ENCODE data around the gene BICRAL. TPM values are rescaled to one million over a fixed set of nuclear protein-coding genes. Genes with fewer than 3 reads are reported as not detected.

Gene BICRAL
- total RNA-seq, 2 donors from 2014 or later = 21.0 to 26.2 TPM

GRCh38 chr6:42787063-42787472 is 5.2 kb downstream of the BICRAL start:
- H3K4me3 ChIP-seq = no peak overlapping the region
- intact Hi-C loops (cut with DNase I) = loop anchor here (5.0 kb wide), 2 partner anchors 35 to 90 kb away; partner anchors contain the start of gene RPL7L1
- DNase-seq (ENCODE audit: low spot score) = no peak
- 72% methylated on average over 2 of the region's 2 CpGs for WGBS
- H3K36me3 ChIP-seq = no peaks in the 10 kb centered on the region
- no peaks in the 10 kb centered on the region for H3K4me1 ChIP-seq (replicated peaks)
- no peaks in the 10 kb centered on the region for H3K27me3 ChIP-seq (replicated peaks; ENCODE audit: insufficient read depth)
- no peak overlapping the region for H3K27ac ChIP-seq
- no peak for TF ChIP-seq POLR2A (IDR thresholded peaks at IDR 0.05)
- no peak for TF ChIP-seq POLR2AphosphoS5 (IDR thresholded peaks at IDR 0.05)
- no peak for TF ChIP-seq CTCF (IDR thresholded peaks at IDR 0.05)
- no peaks in the 10 kb centered on the region for H3K9me3 ChIP-seq

- WGBS = 61% methylated on average over 4 of the region's 4 CpGs
- Histone ChIP-seq H3K4me3 (no peak overlapping the region), H3K36me3 (no peaks in the 10 kb centered on the region), H3K27ac (peak overlapping the region in 1 of 2 donors; percentile 1), H3K9me3 (no peaks in the 10 kb centered on the region), H3K27me3 (replicated peaks; ENCODE audit: insufficient read depth) (no peaks in the 10 kb centered on the region), H3K4me1 (replicated peaks) (no peaks in the 10 kb centered on the region)
- no peak for DNase-seq (ENCODE audit: low spot score)
- no peak for TF ChIP-seq POLR2A (IDR thresholded peaks at IDR 0.05)
- TF ChIP-seq CTCF (IDR thresholded peaks at IDR 0.05) = no peak
- intact Hi-C loops (cut with DNase I) = loop anchor here (5.0 kb wide), 2 partner anchors 34 to 89 kb away; partner anchors contain the start of gene RPL7L1
These were observed 6.8 kb downstream of the BICRAL start for GRCh38 chr6:42788671-42789070.

GRCh38 chr6:42790549-42791181 is 8.8 kb downstream of the BICRAL start:
- Histone ChIP-seq H3K4me1 (replicated peaks) (no peaks in the 10 kb centered on the region), H3K9me3 (no peaks in the 10 kb centered on the region), H3K27me3 (replicated peaks; ENCODE audit: insufficient read depth) (no peaks in the 10 kb centered on the region), H3K36me3 (no peaks in the 10 kb centered on the region), H3K4me3 (no peak overlapping the region), H3K27ac (peak overlapping the region in 1 of 2 donors; percentile 15)
- intact Hi-C loops (cut with DNase I) = no loop called here
- no peak for DNase-seq (ENCODE audit: low spot score)
- 34% methylated on average over 5 of the region's 5 CpGs for WGBS
- TF ChIP-seq POLR2A (IDR thresholded peaks at IDR 0.05) (no peak), POLR2AphosphoS5 (IDR thresholded peaks at IDR 0.05) (no peak), CTCF (IDR thresholded peaks at IDR 0.05) (no peak)

GRCh38 chr6:42791706-42792320 is 10.0 kb downstream of the BICRAL start:
- H3K36me3 ChIP-seq = no peaks in the 10 kb centered on the region
- H3K27me3 ChIP-seq (replicated peaks; ENCODE audit: insufficient read depth) = no peaks in the 10 kb centered on the region
- no peak overlapping the region for H3K27ac ChIP-seq
- WGBS = 90% methylated on average over 3 of the region's 3 CpGs
- no peak overlapping the region for H3K4me3 ChIP-seq
- no peak for DNase-seq (ENCODE audit: low spot score)
- H3K9me3 ChIP-seq = no peaks in the 10 kb centered on the region
- intact Hi-C loops (cut with DNase I) = no loop called here
- no peaks in the 10 kb centered on the region for H3K4me1 ChIP-seq (replicated peaks)
- no peak for TF ChIP-seq POLR2A (IDR thresholded peaks at IDR 0.05)
- TF ChIP-seq POLR2AphosphoS5 (IDR thresholded peaks at IDR 0.05) = no peak

GRCh38 chr6:42795651-42796050 is 13.8 kb downstream of the BICRAL start:
- DNase-seq (ENCODE audit: low spot score) = no peak
- intact Hi-C loops (cut with DNase I) = no loop called here
- Histone ChIP-seq H3K4me3 (no peak overlapping the region), H3K9me3 (no peaks in the 10 kb centered on the region), H3K27me3 (replicated peaks; ENCODE audit: insufficient read depth) (no peaks in the 10 kb centered on the region), H3K4me1 (replicated peaks) (no peaks in the 10 kb centered on the region), H3K36me3 (no peaks in the 10 kb centered on the region), H3K27ac (no peak overlapping the region)
- WGBS = 97% methylated on average over 1 of the region's 1 CpG
- TF ChIP-seq POLR2A (IDR thresholded peaks at IDR 0.05) (no peak), CTCF (IDR thresholded peaks at IDR 0.05) (no peak), POLR2AphosphoS5 (IDR thresholded peaks at IDR 0.05) (no peak)

All from prostate gland (tissue), 2 donors.